Measurements from ENCODE around the gene MAX.

MAX gene

GRCh38 chr14:65128096-65128495 lies 25.8 kb upstream of the MAX start:
- DNase-seq (ENCODE audit: low read depth): peak; percentile 20
- H3K4me3 ChIP-seq (ENCODE audit: control insufficient read depth, low read depth, low read length): no peak overlapping the region
- no peak for TF ChIP-seq CTCF (IDR thresholded peaks at IDR 0.05; ENCODE audit: control insufficient read depth, insufficient read depth, low read depth, low read length, missing control alignments)

GRCh38 chr14:65117769-65118745 lies 15.7 kb upstream of the MAX start:
- H3K4me3 ChIP-seq (ENCODE audit: control insufficient read depth, low read depth, low read length): no peak overlapping the region
- no peak for TF ChIP-seq CTCF (IDR thresholded peaks at IDR 0.05; ENCODE audit: control insufficient read depth, insufficient read depth, low read depth, low read length, missing control alignments)
- no peak for DNase-seq (ENCODE audit: low read depth)

GRCh38 chr14:65115615-65116014 lies 13.3 kb upstream of the MAX start:
- DNase-seq (ENCODE audit: low read depth): no peak
- H3K4me3 ChIP-seq (ENCODE audit: control insufficient read depth, low read depth, low read length): no peak overlapping the region
- no peak for TF ChIP-seq CTCF (IDR thresholded peaks at IDR 0.05; ENCODE audit: control insufficient read depth, insufficient read depth, low read depth, low read length, missing control alignments)

GRCh38 chr14:65110525-65110924 lies 8.2 kb upstream of the MAX start:
- no peak for DNase-seq (ENCODE audit: low read depth)
- no peak for TF ChIP-seq CTCF (IDR thresholded peaks at IDR 0.05; ENCODE audit: control insufficient read depth, insufficient read depth, low read depth, low read length, missing control alignments)

GRCh38 chr14:65109357-65109756 lies 7.0 kb upstream of the MAX start:
- TF ChIP-seq CTCF (IDR thresholded peaks at IDR 0.05; ENCODE audit: control insufficient read depth, insufficient read depth, low read depth, low read length, missing control alignments): no peak
- DNase-seq (ENCODE audit: low read depth): no peak
- no peak overlapping the region for H3K4me3 ChIP-seq (ENCODE audit: control insufficient read depth, low read depth, low read length)

More at GRCh38 chr14:65110525-65110924, 8.2 kb upstream of the MAX start:
- no peak overlapping the region for H3K4me3 ChIP-seq (ENCODE audit: control insufficient read depth, low read depth, low read length)

- no peak overlapping the region for H3K4me3 ChIP-seq (ENCODE audit: control insufficient read depth, low read depth, low read length)
- DNase-seq (ENCODE audit: low read depth): no peak
- no peak for TF ChIP-seq CTCF (IDR thresholded peaks at IDR 0.05; ENCODE audit: control insufficient read depth, insufficient read depth, low read depth, low read length, missing control alignments)
Measured at GRCh38 chr14:65107200-65107599, 4.9 kb upstream of the MAX start.

Data from AG09309 (cell line).